Epithelial cell of esophagus (primary cell): ENCODE results near the gene FAM227B.

Experiments used
- DNase-seq: peaks from one replicate; pipeline ENCODE4 v3.0.0; 2010; ENCODE audit warnings: low read depth
- H3K4me3 ChIP-seq: 2 replicates; pipeline ENCODE4 v1.5.1; 2011; ENCODE audit warnings: mild to moderate bottlenecking, low read length, control low read depth
- TF ChIP-seq, protein P1 (sequence below): IDR thresholded peaks from 2 replicates; pipeline ENCODE4 v1.5.1; 2011; ENCODE audit warnings: low read depth, mild to moderate bottlenecking, low read length, control low read depth, inconsistent platforms; ENCODE audit not compliant: insufficient read depth; ENCODE audit errors: missing control alignments

FAM227B gene

DNA sequence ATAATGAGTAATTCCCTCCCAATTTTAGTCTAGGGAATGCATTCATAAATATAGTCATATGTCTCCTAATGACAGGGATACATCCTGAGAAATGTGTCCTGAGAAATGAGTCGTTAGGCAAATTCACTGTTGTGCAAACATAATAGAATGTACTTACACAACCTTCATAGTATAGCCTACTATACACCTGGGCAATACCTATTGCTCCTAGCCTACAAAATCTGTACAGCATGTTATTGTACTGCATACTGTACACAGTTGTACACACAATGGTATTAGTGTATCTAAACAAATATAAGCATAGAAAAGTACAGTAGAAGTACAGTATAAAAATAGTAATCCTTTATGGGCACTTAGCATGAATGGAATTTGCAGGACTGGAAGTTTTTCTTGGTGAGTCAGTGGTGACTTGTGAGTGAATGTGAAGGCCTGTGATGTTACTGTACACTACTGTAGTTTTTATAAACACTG, 6.8 kb upstream of the FAM227B start:
- peak; percentile 82 for DNase-seq
- TF ChIP-seq, protein P1, sequence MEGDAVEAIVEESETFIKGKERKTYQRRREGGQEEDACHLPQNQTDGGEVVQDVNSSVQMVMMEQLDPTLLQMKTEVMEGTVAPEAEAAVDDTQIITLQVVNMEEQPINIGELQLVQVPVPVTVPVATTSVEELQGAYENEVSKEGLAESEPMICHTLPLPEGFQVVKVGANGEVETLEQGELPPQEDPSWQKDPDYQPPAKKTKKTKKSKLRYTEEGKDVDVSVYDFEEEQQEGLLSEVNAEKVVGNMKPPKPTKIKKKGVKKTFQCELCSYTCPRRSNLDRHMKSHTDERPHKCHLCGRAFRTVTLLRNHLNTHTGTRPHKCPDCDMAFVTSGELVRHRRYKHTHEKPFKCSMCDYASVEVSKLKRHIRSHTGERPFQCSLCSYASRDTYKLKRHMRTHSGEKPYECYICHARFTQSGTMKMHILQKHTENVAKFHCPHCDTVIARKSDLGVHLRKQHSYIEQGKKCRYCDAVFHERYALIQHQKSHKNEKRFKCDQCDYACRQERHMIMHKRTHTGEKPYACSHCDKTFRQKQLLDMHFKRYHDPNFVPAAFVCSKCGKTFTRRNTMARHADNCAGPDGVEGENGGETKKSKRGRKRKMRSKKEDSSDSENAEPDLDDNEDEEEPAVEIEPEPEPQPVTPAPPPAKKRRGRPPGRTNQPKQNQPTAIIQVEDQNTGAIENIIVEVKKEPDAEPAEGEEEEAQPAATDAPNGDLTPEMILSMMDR = no peak
- no peak overlapping the region for H3K4me3 ChIP-seq

DNA sequence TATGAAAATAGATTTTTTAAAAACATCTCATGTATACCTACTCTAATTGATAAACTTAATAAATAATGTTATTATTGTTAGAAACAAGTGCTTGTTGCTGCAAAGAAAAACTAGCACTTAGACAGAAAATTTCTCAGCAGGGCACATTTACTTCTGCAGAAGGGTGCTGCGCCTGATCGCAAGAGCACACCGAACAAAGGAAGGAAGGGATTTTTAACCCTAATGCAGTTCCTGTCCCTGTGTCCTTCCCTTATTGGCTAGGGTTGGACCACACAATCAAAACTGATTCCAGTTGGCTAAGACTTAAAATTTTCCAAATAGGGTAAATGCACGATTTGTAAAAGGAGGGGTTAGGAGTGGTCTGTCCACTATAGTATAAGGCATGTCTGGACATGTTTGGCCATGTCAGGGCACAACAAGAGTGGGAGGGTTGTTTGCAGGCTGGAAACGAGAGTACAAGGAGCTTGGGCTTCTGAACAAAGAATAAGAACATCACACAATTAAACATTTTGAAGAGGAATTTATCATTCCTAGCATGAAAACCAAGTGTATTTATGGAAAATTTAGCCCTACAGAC, 4.9 kb upstream of the FAM227B start:
- TF ChIP-seq, protein P1 = no peak
- H3K4me3 ChIP-seq = no peak overlapping the region
- peak; percentile 10 for DNase-seq

DNA sequence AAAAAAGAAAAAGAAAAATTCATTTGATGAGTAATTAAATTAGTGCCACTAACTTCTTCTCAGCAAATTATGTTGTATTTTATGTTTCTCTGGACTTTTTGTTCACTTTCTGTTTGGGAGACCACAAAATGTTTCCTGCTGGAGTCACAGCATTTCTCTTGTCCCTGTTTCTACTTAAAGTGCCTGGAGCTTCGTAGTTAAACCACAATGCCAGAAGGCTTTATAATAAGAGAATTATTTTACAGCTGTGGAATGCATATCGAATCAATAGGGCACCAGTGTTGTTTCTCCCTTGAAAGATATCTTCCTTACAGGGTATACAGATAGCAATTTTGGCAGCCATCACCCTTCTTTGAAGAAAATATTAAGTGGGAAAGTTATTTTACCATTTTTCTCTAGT, 3.4 kb upstream of the FAM227B start:
- no peak for DNase-seq
- TF ChIP-seq, protein P1 = no peak
- no peak overlapping the region for H3K4me3 ChIP-seq

DNA sequence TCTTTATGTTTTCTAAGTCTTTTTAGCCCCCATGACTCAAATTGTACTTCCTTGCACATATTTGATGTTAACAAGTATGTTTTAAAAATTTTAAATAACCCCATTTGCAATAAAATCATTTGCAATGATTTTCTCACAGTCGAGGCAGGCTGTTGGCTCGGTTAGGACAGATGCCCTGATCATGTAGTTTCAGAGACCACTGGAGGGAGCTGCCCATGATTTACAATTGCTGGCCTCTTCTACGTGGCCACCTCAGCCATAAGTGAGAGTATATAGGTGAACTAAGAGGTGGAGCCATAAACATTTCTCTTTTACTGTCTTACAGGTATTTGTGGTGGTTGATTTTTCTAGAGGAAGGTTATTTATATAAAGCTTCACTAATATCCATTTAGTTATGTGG, 1.9 kb upstream of the FAM227B start:
- no peak overlapping the region for H3K4me3 ChIP-seq

DNA sequence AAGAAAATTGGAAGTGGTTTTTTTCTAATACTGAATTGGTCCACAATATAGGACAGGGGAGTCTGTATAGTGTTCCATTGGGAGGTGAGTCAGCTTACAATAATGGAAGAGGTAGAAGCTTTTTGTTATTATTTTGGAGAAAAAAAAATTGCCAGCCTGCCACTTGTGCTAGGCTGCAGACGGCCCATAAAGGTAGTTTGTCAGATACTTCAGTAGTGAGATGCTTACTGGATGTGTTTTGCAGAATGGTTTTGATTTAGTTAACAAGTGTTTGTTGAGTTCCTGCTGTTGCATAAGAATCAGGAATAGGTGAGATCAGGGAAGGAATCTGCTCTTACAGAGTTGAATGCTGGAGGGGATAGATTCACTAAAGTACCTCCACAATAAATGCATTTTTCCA, 1.3 kb upstream of the FAM227B start:
- H3K4me3 ChIP-seq = peak overlapping the region; percentile 89
- TF ChIP-seq, protein P1 = no peak
- DNase-seq = peak; percentile 16

More for the DNA sequence above, 1.9 kb upstream of the FAM227B start:
- DNase-seq = no peak
- TF ChIP-seq, protein P1 = no peak

DNA sequence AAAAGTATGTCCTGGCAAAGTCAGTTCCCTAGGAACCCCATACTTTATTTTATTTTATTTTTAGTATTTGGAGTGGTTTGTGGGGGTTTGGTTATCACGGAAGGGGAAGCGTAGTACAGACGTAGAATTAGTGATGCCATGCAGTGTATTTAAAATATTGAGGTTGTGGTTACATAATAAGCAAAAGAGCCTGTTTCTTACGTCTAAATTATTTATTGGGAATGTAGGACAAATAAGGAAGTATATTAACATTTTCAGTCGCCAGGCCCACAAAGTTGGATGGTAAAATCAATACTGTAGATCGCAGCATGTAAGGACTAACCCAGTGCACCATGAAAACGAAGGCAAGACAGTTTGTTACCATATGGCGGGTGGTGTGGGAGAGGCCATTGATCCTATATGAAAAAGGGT, 788 bp upstream of the FAM227B start:
- TF ChIP-seq, protein P1 = no peak
- peak overlapping the region; percentile 89 for H3K4me3 ChIP-seq
- peak; percentile 3 for DNase-seq

DNA sequence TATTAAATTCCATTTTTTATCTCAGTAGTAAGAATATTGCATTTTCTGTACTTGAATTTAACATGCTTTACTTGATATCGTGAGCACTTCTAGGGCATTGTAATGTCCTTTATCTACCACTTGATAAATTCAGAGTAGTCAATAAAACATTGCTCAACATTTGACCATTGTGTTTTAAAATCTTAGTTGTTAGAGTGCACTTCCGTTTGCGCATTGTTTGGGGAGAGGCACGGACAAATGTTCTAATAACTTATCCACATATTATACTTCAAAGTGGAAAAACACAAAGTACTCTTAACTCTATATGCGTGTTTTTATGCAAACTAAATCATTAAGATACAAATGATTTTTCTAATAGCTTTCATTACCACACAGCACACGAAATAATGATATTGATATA, 419 bp downstream of the FAM227B start:
- TF ChIP-seq, protein P1 = no peak
- H3K4me3 ChIP-seq = peak overlapping the region; percentile 89
- peak; percentile 39 for DNase-seq
